H1 (cell line): ENCODE results near the gene EPB41L4A. TPM values are rescaled to one million over a fixed set of nuclear protein-coding genes. Genes with fewer than 3 reads are reported as not detected.

Experiments used
- CTCF ChIA-PET: fragments of 300-600 bp; sonication (Branson Sonifier 250); formaldehyde crosslinking; loops from one replicate; lab custom pipeline; 2021; ENCODE audit not compliant: partially characterized antibody; lab: Charles Lee
- POLR2A ChIA-PET: fragments of 300-600 bp; sonication (Branson Sonifier 250); formaldehyde crosslinking; loops from one replicate; lab custom pipeline; 2021; ENCODE audit warnings: inconsistent platforms; ENCODE audit not compliant: partially characterized antibody; lab: Charles Lee
- DNase-seq, 2 experiments: peaks; one replicate each; pipeline versions ENCODE4 v3.0.0 to v3.0.0-alpha.2; 2010 to 2022; ENCODE audit warnings: low spot score in 2 of 2, low read depth in 1 of 2, mixed read lengths in 1 of 2
- FAIRE-seq: peaks from 2 replicates; lab custom pipeline; 2011; peaks lifted over from hg19 to GRCh38; lab: Jason Lieb, UNC
- H2AFZ ChIP-seq: 2 replicates; pipeline ENCODE4 v1.8.1; 2012; ENCODE audit warnings: low read length, inconsistent platforms
- H2AK5ac ChIP-seq: 2 replicates; pipeline ENCODE4 v1.6.1; 2013; ENCODE audit warnings: low read depth, low read length
- H2BK120ac ChIP-seq: replicated peaks from 2 replicates; pipeline ENCODE3; 2013; ENCODE audit warnings: low read depth, low read length, inconsistent platforms
- H2BK12ac ChIP-seq: 2 replicates; pipeline ENCODE4 v1.6.1; 2013; ENCODE audit warnings: low read depth, low read length
- H2BK15ac ChIP-seq: 2 replicates; pipeline ENCODE4 v1.6.1; 2013; ENCODE audit warnings: low read length
- H2BK20ac ChIP-seq: 2 replicates; pipeline ENCODE4 v1.6.1; 2013; ENCODE audit warnings: low read length
- H2BK5ac ChIP-seq: 2 replicates; pipeline ENCODE4 v1.6.1; 2013; ENCODE audit warnings: low read depth, low read length
- H3K14ac ChIP-seq: 2 replicates; pipeline ENCODE4 v1.6.1; 2013; ENCODE audit warnings: inconsistent platforms; ENCODE audit not compliant: insufficient read length
- H3K18ac ChIP-seq: 2 replicates; pipeline ENCODE4 v1.6.1; 2013; ENCODE audit warnings: low read length; ENCODE audit errors: extremely low read depth
- H3K23ac ChIP-seq: 2 replicates; pipeline ENCODE4 v1.6.1; 2013; ENCODE audit warnings: inconsistent platforms; ENCODE audit not compliant: insufficient read length
- H3K23me2 ChIP-seq: 2 replicates; pipeline ENCODE4 v1.6.1; 2013; ENCODE audit warnings: low read depth, low read length
- H3K27ac ChIP-seq: 2 replicates; pipeline ENCODE4 v1.6.1; 2011; ENCODE audit warnings: low read depth, low read length, inconsistent platforms
- H3K27me3 ChIP-seq, 4 experiments: replicated peaks in 1 of 4; 1 replicate in 1 of 4; 2 replicates in 3 of 4; pipeline versions ENCODE4 v1.6.1 to v1.8.1; 2011 to 2013; ENCODE audit warnings: low read length in 3 of 4, mild to moderate bottlenecking in 3 of 4, inconsistent platforms in 2 of 4, mixed read lengths in 2 of 4, moderate library complexity in 1 of 4; ENCODE audit not compliant: control insufficient read depth in 3 of 4, insufficient read depth in 3 of 4; ENCODE audit errors: extremely low read depth in 1 of 4
- H3K36me3 ChIP-seq, 4 experiments: 2 replicates each; pipeline versions ENCODE4 v1.6.1 to v1.8.1; 2011 to 2013; ENCODE audit warnings: mild to moderate bottlenecking in 4 of 4, low read length in 3 of 4, moderate library complexity in 2 of 4, control low read depth in 1 of 4, inconsistent platforms in 1 of 4; ENCODE audit not compliant: insufficient read depth in 4 of 4, control insufficient read depth in 2 of 4
- H3K4ac ChIP-seq: replicated peaks from 2 replicates; pipeline ENCODE3; 2013; ENCODE audit warnings: low read length, low read depth, mixed read lengths, inconsistent platforms; ENCODE audit not compliant: insufficient read length
- H3K4me1 ChIP-seq, 4 experiments: replicated peaks in 1 of 4; 1 replicate in 1 of 4; 2 replicates in 3 of 4; pipeline versions ENCODE4 v1.6.1 to v1.8.1; 2011 to 2013; ENCODE audit warnings: low read length in 3 of 4, inconsistent platforms in 2 of 4, mixed read lengths in 1 of 4; ENCODE audit not compliant: insufficient read depth in 4 of 4, control insufficient read depth in 3 of 4
- H3K4me2 ChIP-seq, 2 experiments: 2 replicates each; pipeline versions ENCODE4 v1.6.1 to v1.8.1; 2011 to 2013; ENCODE audit warnings: low read depth in 2 of 2, low read length in 2 of 2, control low read depth in 1 of 2, inconsistent platforms in 1 of 2, mild to moderate bottlenecking in 1 of 2; ENCODE audit not compliant: insufficient read depth in 1 of 2
- H3K4me3 ChIP-seq, 4 experiments: fragments of 200-600, 300-600 bp in 1 of 4; sonication (generic), shearing (Covaris generic), sonication (Bioruptor Twin) in 1 of 4; 2 replicates each; pipeline versions ENCODE4 v1.5.1 to v1.8.1; 2011 to 2016; ENCODE audit warnings: low read length in 4 of 4, low read depth in 3 of 4, control low read depth in 2 of 4, inconsistent platforms in 2 of 4, mild to moderate bottlenecking in 2 of 4, mixed read lengths in 1 of 4, moderate library complexity in 1 of 4; ENCODE audit not compliant: insufficient read depth in 2 of 4; ENCODE audit errors: extremely low read depth in 1 of 4
- H3K56ac ChIP-seq: replicated peaks from 2 replicates; pipeline ENCODE3; 2013; ENCODE audit warnings: low read depth, mild to moderate bottlenecking, mixed read lengths, low read length, inconsistent platforms; ENCODE audit not compliant: insufficient read length
- H3K79me1 ChIP-seq: 2 replicates; pipeline ENCODE4 v1.6.1; 2013; ENCODE audit warnings: low read depth, low read length, control low read depth
- H3K79me2 ChIP-seq, 2 experiments: 2 replicates each; pipeline versions ENCODE4 v1.6.1 to v1.8.1; 2012 to 2013; ENCODE audit warnings: low read length in 2 of 2, mild to moderate bottlenecking in 2 of 2, inconsistent platforms in 1 of 2; ENCODE audit not compliant: insufficient read depth in 2 of 2, control insufficient read depth in 1 of 2
- H3K9ac ChIP-seq, 4 experiments: replicated peaks in 1 of 4; 1 replicate in 1 of 4; 2 replicates in 3 of 4; pipeline versions ENCODE4 v1.6.1 to v1.8.1; 2011 to 2013; ENCODE audit warnings: low read depth in 3 of 4, low read length in 3 of 4, control low read depth in 2 of 4, mild to moderate bottlenecking in 2 of 4, moderate library complexity in 2 of 4, inconsistent platforms in 1 of 4; ENCODE audit errors: extremely low read depth in 1 of 4
- H3K9me3 ChIP-seq, 2 experiments: 2 replicates each; pipeline versions ENCODE4 v1.6.1 to v1.8.1; 2012 to 2013; ENCODE audit warnings: mild to moderate bottlenecking in 2 of 2, moderate library complexity in 2 of 2, control low read depth in 1 of 2, inconsistent platforms in 1 of 2, low read depth in 1 of 2, low read length in 1 of 2, mixed read lengths in 1 of 2; ENCODE audit not compliant: insufficient read depth in 2 of 2
- H4K20me1 ChIP-seq, 2 experiments: replicated peaks in 1 of 2; 2 replicates each; pipeline versions ENCODE3 to v1.8.1; 2011 to 2013; ENCODE audit warnings: inconsistent platforms in 2 of 2, low read length in 2 of 2, mild to moderate bottlenecking in 1 of 2; ENCODE audit not compliant: insufficient read depth in 2 of 2, control insufficient read depth in 1 of 2
- H4K5ac ChIP-seq: 2 replicates; pipeline ENCODE4 v1.6.1; 2013; ENCODE audit warnings: low read length, low read depth, mixed read lengths, inconsistent platforms; ENCODE audit not compliant: insufficient read length
- H4K8ac ChIP-seq: 2 replicates; pipeline ENCODE4 v1.8.0; 2013; ENCODE audit warnings: mild to moderate bottlenecking, moderate library complexity, low read length, inconsistent platforms; ENCODE audit not compliant: insufficient read depth; ENCODE audit errors: extremely low read depth
- H4K91ac ChIP-seq: replicated peaks from 2 replicates; pipeline ENCODE3; 2013; ENCODE audit warnings: low read length, mixed read lengths, inconsistent platforms; ENCODE audit not compliant: insufficient read length
- ASH2L ChIP-seq: fragments of 200-600, 300-600 bp; sonication (generic); IDR thresholded peaks from one replicate; pipeline ENCODE4 v1.7.1; 2017; ENCODE audit warnings: low read length
- ATF2 ChIP-seq: IDR thresholded peaks from 2 replicates; pipeline ENCODE4 v1.6.1; 2012; ENCODE audit warnings: low read length, inconsistent platforms
- BACH1 ChIP-seq: IDR thresholded peaks from 2 replicates; pipeline ENCODE4 v1.6.1; 2012; ENCODE audit warnings: low read length, improper control_type of control experiment
- CHD1 ChIP-seq: IDR thresholded peaks from 2 replicates; pipeline ENCODE4 v1.6.1; 2012; ENCODE audit warnings: low read depth, low read length, improper control_type of control experiment
- EGR1 ChIP-seq: IDR thresholded peaks from 2 replicates; pipeline ENCODE4 v1.6.1; 2011; ENCODE audit warnings: low read depth, low read length, borderline replicate concordance
- EZH2 ChIP-seq: fragments of 200-600 bp; sonication (generic); IDR thresholded peaks from 2 replicates; pipeline ENCODE4 v1.7.1; 2012; ENCODE audit warnings: low read depth, mild to moderate bottlenecking, moderate library complexity, low read length, inconsistent platforms; ENCODE audit not compliant: severe bottlenecking
- FOSL1 ChIP-seq: IDR thresholded peaks from 2 replicates; pipeline ENCODE4 v1.6.1; 2011; ENCODE audit warnings: mild to moderate bottlenecking, low read depth, low read length, moderate library complexity; ENCODE audit not compliant: insufficient read depth
- MAX ChIP-seq: IDR thresholded peaks from 2 replicates; pipeline ENCODE4 v1.6.1; 2012; ENCODE audit warnings: inconsistent platforms
- SIRT6 ChIP-seq: IDR thresholded peaks from one replicate; pipeline ENCODE4 v1.7.1; 2012; ENCODE audit warnings: low read length, inconsistent platforms
- SP2 ChIP-seq: IDR thresholded peaks from 2 replicates; pipeline ENCODE4 v1.6.1; 2012; ENCODE audit warnings: mild to moderate bottlenecking, low read length, inconsistent platforms
- TAF7 ChIP-seq: optimal IDR thresholded peaks from 2 replicates; pipeline ENCODE3; 2011; ENCODE audit warnings: low read depth, mild to moderate bottlenecking, inconsistent platforms, low read length, moderate library complexity, borderline replicate concordance
- TCF12 ChIP-seq: IDR thresholded peaks from 2 replicates; pipeline ENCODE4 v1.6.1; 2011; ENCODE audit warnings: low read depth, mild to moderate bottlenecking, low read length
- WGBS, 2 experiments: shearing (Covaris generic) in 1 of 2; methylation state at CpG; one replicate each; pipeline versions ENCODE4 v1.1.6 to v1.1.7; 2013 to 2015; ENCODE audit warnings: low lambda C conversion rate in 2 of 2, mixed read lengths in 2 of 2, inconsistent platforms in 1 of 2, low coverage in 1 of 2, missing lambda C conversion rate in 1 of 2; ENCODE audit not compliant: insufficient replicate concordance in 2 of 2, insufficient coverage in 1 of 2, insufficient read length in 1 of 2; ENCODE audit errors: extremely low coverage in 1 of 2, missing lambda C conversion rate in 1 of 2; 5-methylcytosine and 5-hydroxymethylcytosine counted together
- polyA plus RNA-seq, 7 experiments: library from polyadenylated mRNA; depleted of rRNA in 3 of 7; stranded (reverse) in 5 of 7; unstranded in 2 of 7; fragments of >200 nt in 5 of 7; fragments of 200-250 nt in 2 of 7; gene quantifications; 1 replicate in 5 of 7; 2 replicates in 1 of 7; 4 replicates in 1 of 7; pipeline versions ENCODE4 v1.2.1 to v1.2.3, GENCODE V29; 2011 to 2013; ENCODE audit warnings: missing spikeins in 2 of 7, mixed read lengths in 2 of 7
- total RNA-seq: library from RNA; stranded (reverse); fragmentation: NEBNext Ultra II Directional; extraction: Animal tissue kit (Norgen Biotek cat#: 25700); gene quantifications from 2 replicates; pipeline ENCODE4 v1.2.1, GENCODE V29; 2021
- TF ChIP-seq, protein P1 (sequence below): IDR thresholded peaks from 2 replicates; pipeline ENCODE4 v1.6.1; 2012; ENCODE audit warnings: inconsistent platforms

The EPB41L4A gene
- total and polyA plus RNA-seq, 2 of the 8 experiments (the other 6 are each of a cell fraction or from before 2014, with no cell fraction given): 1.6 to 4.6 TPM

DNA sequence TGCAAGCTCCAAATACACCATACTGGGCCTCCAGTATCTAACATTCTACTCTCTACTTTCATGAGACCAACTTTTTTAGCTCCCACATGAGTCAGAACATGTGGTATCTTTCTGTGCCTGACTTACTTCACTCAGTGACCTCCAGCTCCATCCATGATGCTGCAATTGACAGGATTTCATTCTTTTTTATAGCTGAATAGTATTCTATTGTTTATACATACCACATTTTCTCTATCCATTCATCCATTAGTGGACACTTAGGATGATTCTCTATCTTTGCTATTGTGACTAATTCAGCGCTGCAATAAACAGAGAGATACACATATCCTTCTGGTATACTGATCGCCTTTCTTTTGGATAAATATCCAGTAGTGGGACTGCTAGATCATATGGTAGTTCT is 68.5 kb downstream of the EPB41L4A start:
- H3K9ac ChIP-seq: no peak overlapping the region
- no peak overlapping the region for H3K4me2 ChIP-seq
- no peak overlapping the region for H3K18ac ChIP-seq
- H4K91ac ChIP-seq: no peak overlapping the region
- H4K20me1 ChIP-seq: no peaks in the 10 kb centered on the region
- H3K14ac ChIP-seq: no peak overlapping the region
- no peak overlapping the region for H2BK15ac ChIP-seq
- no peak overlapping the region for H4K8ac ChIP-seq
- no peak overlapping the region for H2BK20ac ChIP-seq
- H3K27ac ChIP-seq: no peak overlapping the region
- H3K23ac ChIP-seq: no peak overlapping the region
- H3K36me3 ChIP-seq: no peaks in the 10 kb centered on the region
- H3K79me1 ChIP-seq: no peaks in the 10 kb centered on the region
- H4K5ac ChIP-seq: no peak overlapping the region
- H3K9me3 ChIP-seq: no peaks in the 10 kb centered on the region
- H3K4me3 ChIP-seq: no peak overlapping the region
- H3K79me2 ChIP-seq: no peaks in the 10 kb centered on the region
- H2BK120ac ChIP-seq: no peak overlapping the region
- no peak overlapping the region for H3K4ac ChIP-seq
- no peak for FAIRE-seq
- ChIA-PET POLR2A (no interaction called here), CTCF (interaction anchor here (1.0 to 4.4 kb wide), 7 partner anchors 9 to 175 kb away, joined by 3 to 25 read pairs (median 6); no protein-coding TSS in a partner anchor)
- no peak overlapping the region for H2BK5ac ChIP-seq
- no peaks in the 10 kb centered on the region; the same call in 1 of the 2 replicates for H3K23me2 ChIP-seq
- no peaks in the 10 kb centered on the region for H3K27me3 ChIP-seq
- DNase-seq: no peak
- H2AFZ ChIP-seq: no peak overlapping the region
- H3K4me1 ChIP-seq: peaks cover 4 to 16% (median 13%) of the 10 kb centered on the region in 4 experiments
- no peak overlapping the region for H3K56ac ChIP-seq
- 83% methylated on average over 2 of the region's 2 CpGs; no CpG with 5 or more reads in 1 of the 2 experiments for WGBS, 2 experiments
- no peak overlapping the region for H2BK12ac ChIP-seq
- no peak overlapping the region for H2AK5ac ChIP-seq
- TF ChIP-seq ASH2L (no peak), FOSL1 (no peak), SP2 (no peak), TCF12 (no peak), MAX (no peak), ATF2 (no peak), SIRT6 (no peak), BACH1 (no peak), TAF7 (no peak), CHD1 (no peak), EZH2 (no peak), EGR1 (no peak)
- TF ChIP-seq, protein P1, sequence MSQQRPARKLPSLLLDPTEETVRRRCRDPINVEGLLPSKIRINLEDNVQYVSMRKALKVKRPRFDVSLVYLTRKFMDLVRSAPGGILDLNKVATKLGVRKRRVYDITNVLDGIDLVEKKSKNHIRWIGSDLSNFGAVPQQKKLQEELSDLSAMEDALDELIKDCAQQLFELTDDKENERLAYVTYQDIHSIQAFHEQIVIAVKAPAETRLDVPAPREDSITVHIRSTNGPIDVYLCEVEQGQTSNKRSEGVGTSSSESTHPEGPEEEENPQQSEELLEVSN: no peak
